Urothelium cell line (cell line): ENCODE results near the gene SPRYD4.
"Not testable (repeated sequence)": the region's sequence is repeated elsewhere in the genome, so short reads cannot be mapped to it uniquely, and the experiment has no call there.

ENCODE experiments used
- DNase-seq: peaks from one replicate; pipeline ENCODE4 v3.0.0; 2011; ENCODE audit warnings: low spot score, mixed read lengths
- FAIRE-seq: peaks from 2 replicates; lab custom pipeline; 2011; peaks lifted over from hg19 to GRCh38; lab: Jason Lieb, UNC

The SPRYD4 gene

DNA sequence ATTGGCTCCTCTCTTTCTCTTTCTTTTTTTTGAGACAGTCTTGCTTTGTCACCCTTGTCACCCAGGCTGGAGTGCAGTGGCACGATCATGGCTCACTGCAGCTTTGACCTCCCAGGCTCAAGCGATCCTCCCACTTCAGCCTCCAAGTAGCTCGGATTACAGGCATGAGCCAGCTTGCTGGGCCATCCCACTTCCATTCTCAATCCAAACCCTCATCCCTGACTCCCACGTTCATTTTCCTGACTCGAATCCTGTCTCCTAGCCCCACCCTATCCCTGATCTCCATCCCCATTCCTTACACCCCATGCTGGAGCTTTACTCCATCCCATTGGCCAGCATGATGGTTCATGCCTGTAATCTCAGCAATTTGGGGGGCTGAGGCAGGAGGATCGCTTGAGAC, 7.8 kb downstream of the SPRYD4 start:
- DNase-seq (no peak), FAIRE-seq (no peak)

- DNase-seq = no peak
These were observed 8.6 kb downstream of the SPRYD4 start for GRCh38 chr12:56476972-56477432.

DNA sequence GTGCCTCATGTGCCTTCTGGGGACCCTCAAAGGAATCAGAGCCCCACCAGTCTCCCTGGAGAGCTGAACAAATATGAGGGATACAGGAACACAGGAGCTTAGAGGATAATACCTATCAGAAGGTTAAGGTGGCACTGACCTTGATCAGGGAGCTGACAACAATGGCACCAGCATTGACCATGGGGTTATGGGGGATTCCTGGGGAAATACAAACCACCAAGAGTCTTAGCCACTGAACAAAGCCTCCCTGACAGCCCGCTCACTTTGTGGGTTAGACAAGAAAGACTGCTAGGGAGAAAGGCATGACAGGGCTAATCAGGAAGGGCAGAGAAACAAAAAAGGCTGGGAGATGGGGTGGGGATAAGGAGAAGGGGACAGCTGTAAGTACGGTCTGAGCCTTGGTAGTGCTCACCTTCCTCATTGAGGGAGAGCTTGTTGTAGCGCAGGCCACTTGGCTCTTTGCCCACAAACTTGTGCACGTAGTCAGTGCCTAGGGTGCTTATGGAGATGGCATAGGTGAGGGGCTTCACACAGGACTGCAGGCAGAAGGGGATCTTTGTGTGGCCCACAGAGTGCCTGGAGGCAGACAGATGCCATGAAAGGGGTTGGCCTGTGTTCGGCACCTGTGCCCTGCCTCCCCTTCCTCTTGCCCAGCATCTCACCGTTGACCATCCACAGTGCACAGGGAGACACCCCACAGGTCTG, 9.3 kb downstream of the SPRYD4 start:
- no peak for DNase-seq
- no peak for FAIRE-seq

More at GRCh38 chr12:56476972-56477432, 8.6 kb downstream of the SPRYD4 start:
- FAIRE-seq = no peak

- no peak for FAIRE-seq
- no peak for DNase-seq
These were observed 11.2 kb downstream of the SPRYD4 start for GRCh38 chr12:56479625-56480024.

GRCh38 chr12:56484566-56484965, 16.2 kb downstream of the SPRYD4 start:
- DNase-seq (no peak), FAIRE-seq (no peak)

DNA sequence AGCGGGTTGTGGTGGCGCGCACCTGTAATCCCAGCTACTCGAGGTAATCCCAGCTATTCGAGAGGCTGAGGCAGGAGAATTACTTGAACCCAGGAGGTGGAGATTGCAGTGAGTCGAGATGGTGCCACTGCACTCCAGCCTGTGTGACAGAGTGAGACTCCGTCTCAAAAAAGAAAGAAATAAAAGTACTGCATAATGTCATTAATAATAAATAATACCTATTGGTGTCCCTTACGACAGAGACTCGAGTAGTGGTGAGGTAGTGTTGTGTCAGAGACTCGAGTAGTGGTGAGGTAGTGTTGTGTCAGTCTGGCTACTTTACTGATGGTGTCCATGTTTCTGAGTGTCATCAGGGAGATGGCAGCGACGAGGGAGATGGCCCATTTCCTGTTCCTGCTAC, 18.3 kb downstream of the SPRYD4 start:
- DNase-seq = no peak
- FAIRE-seq = no peak

DNA sequence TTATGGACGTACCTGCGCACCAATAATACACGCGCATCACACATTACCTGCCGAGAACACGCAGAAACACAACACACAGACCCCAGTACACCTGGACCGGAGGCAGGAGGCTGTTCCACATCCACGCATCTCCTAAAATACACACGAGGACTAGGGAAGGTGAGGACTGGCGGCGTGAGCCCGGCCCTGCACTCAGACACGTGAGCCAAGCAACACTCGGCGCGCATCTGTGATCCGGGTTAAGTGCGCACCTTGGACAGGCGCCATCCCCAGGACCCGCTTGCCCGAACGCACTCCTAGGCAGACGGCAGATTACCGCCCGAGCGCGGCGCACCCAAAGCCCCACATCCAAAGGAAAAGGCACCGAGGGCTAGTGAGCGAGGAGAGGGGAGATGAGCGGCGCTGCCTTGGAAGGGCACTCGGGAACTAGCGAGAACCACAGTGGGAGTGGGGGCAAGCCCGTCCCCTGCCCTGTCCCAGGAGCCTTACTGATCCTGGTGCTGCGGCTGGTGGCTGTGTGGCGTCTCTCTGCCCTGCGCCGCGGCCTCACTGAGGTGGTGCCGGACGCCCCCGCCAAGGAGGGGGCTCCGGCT, 19.2 kb downstream of the SPRYD4 start:
- FAIRE-seq (no peak), DNase-seq (no peak)

DNA sequence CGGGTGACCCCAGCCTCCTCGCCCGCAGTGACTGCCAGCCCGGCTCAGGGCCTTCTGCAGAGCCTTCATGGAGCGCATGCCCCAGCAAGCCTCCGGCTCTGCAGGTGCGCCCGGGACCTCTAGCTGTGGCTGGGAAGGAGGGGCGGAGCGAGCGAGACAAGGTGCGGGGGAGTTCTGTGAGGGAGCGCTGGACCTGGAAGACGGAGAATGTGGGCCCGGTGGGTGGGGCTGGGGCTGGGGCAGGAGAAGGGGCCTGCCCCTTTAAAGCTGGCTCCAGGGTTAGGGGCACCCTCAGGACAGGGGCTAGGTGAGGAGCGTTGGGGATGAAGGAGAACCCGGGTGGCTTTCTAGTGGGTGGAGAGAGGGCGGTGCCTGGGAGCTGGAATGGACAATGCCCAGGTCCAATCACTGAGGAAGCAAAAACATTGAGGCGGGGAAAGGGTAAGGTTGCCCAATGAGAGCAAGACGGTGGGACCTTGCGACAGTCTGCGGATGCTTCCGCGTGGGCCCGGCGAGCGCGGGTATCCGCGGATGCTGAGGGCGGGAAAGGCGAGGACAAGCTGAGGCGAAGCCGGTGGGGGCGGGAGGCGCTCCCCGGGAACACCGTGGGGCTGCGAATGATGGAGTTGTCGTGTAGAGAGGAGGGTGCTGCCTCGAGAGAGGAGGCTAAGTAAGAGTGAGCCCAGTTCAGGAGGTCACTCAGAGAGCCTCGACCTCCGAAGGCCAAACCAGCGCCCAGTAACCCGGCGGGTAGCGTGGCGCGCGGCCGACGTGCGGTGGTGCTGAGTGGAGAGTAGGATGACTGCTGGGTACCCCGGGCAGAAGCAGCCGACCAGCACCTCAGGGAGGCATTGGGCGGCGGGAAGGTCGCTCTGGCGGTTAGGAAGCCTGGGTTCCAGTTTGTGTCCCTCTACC, 19.9 kb downstream of the SPRYD4 start, which contains the start of gene GLS2:
TSS of gene GLS2 (minus strand) at position 121 of the 915 bp plus-strand sequence. CDS start at position 78, 43 bp downstream.
- DNase-seq (peak; percentile 53), FAIRE-seq (no peak)

GRCh38 chr12:56490360-56490759, 22.0 kb downstream of the SPRYD4 start:
- no peak for FAIRE-seq
- no peak for DNase-seq

- not testable (repeated sequence) for FAIRE-seq, DNase-seq
These were observed 25.2 kb downstream of the SPRYD4 start for GRCh38 chr12:56493409-56494105.

DNA sequence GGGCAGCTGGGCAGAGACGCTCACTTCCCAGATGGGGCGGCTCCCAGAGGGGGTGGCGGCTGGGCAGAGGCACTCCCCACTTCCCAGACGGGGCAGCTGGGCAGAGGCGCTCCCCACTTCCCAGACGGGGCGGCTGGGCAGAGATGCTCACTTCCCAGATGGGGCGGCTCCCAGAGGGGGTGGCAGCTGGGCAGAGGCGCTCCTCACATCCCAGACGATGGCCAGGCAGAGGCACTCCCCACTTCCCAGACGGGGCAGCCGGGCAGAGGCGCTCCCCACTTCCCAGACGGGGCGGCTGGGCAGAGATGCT, 25.7 kb downstream of the SPRYD4 start:
- not testable (repeated sequence) for DNase-seq, FAIRE-seq

GRCh38 chr12:56494481-56494880, 26.1 kb downstream of the SPRYD4 start:
- DNase-seq, FAIRE-seq: not testable (repeated sequence)

- not testable (repeated sequence) for DNase-seq, FAIRE-seq
These were observed 28.3 kb downstream of the SPRYD4 start for GRCh38 chr12:56496704-56497103.

- not testable (repeated sequence) for FAIRE-seq, DNase-seq
These were observed 29.9 kb downstream of the SPRYD4 start for GRCh38 chr12:56498126-56498902.

DNA sequence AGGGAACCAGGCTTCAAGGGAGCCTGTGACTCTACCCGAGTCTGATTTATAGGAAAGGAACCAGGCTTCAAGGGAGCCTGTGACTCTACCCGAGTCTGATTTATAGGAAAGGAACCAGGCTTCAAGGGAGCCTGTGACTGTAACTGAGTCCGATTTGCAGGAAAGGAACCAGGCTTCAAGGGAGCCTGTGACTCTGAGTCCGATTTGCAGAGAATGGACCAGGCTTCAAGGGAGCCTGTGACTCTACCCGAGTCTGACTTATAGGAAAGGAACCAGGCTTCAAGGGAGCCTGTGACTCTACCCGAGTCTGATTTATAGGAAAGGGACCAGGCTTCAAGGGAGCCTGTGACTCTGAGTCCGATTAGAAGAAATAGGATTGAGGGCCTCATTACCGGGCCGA, 31.1 kb downstream of the SPRYD4 start:
- DNase-seq, FAIRE-seq: not testable (repeated sequence)

DNA sequence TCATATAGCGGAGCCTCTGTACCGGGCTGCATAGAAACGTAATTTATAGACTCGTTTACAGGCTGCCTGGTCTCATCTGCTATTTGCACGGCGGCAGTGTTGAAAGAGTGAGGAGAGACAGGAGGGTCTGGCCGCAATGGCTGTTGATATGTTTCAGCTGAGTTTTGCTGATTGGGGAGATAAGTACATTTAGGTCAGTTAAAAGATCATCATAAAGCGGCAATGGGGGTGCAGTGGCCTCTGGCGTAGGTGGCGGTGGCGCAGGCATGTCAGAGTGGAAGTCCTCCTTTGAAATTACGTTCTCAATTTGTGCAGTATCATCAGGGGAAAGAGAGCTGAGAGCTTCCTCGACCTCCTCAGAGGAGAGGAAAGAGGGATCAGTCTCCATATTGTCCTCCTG, 31.5 kb downstream of the SPRYD4 start:
- not testable (repeated sequence) for DNase-seq, FAIRE-seq

- DNase-seq (no peak), FAIRE-seq (no peak)
These were observed 42.4 kb downstream of the SPRYD4 start for GRCh38 chr12:56510786-56511185.

DNA sequence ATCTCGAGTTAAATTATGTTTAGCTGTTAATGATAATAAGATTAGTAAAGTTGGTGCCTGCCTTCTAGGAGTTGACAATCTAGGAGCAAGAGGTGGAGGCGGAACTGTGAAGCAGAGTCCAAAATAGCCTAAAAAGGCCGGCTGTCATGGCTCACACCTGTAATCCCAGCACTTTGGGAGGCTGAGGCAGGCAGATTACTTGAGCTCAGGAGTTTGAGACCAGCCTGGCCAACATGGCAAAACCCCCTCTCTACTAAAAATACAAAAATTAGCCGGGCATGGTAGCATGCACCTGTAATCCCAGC, 45.6 kb downstream of the SPRYD4 start:
- FAIRE-seq = not testable (repeated sequence)

GRCh38 chr12:56517854-56518253, 49.5 kb downstream of the SPRYD4 start:
- no peak for DNase-seq
- FAIRE-seq = no peak

More for the DNA sequence above, 45.6 kb downstream of the SPRYD4 start:
- DNase-seq = not testable (repeated sequence)

DNA sequence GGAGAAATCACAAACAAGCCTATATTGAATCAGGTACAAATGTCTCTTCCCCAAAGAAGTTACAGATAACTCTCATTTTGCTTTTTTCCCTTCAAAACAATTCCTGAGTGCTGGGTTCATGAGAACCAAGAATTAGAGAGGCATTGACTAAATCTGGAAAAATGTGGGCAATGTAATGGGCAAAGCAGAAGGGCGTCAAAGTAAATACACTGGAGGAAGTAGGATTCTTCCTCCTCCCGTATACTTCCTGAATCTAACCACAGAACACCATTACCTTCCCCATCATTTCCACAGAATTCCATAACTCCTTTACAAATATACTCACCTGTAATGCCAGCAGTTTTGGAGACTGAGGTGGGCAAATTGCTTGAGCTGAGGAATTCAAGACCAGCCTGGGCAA, 50.2 kb downstream of the SPRYD4 start:
- DNase-seq (no peak), FAIRE-seq (no peak)
